ENCODE data around the gene PACRG. TPM values are rescaled to one million over a fixed set of nuclear protein-coding genes. Genes with fewer than 3 reads are reported as not detected.

Gene PACRG
- total and polyA plus RNA-seq, 2 of the 4 experiments (the other 2 are of a cell fraction) = not detected

- no peak overlapping the region for H4K91ac ChIP-seq (ENCODE audit: insufficient read depth, low read depth, low read length)
- CTCF ChIA-PET = no interaction called here
- H3K9me3 ChIP-seq (ENCODE audit: control insufficient read depth, insufficient read depth, low read length) = peaks cover 7% of the 10 kb centered on the region
- no peak overlapping the region for H3K4me2 ChIP-seq (ENCODE audit: low read depth, low read length)
- H2AK5ac ChIP-seq (ENCODE audit: low read depth, low read length) = no peak overlapping the region
- DNase-seq = no peak
- WGBS, 2 experiments (ENCODE audit: extremely low coverage in 2 of 2, insufficient read length in 1 of 2) = no CpG with 5 or more reads among the region's 4 CpGs
- no peaks in the 10 kb centered on the region for H3K9me1 ChIP-seq (ENCODE audit: insufficient read depth, low read length)
- no peak overlapping the region for H3K9ac ChIP-seq (ENCODE audit: low read depth, low read length)
- no peak overlapping the region for H4K8ac ChIP-seq (ENCODE audit: low read depth in 2 of 2, low read length in 2 of 2)
- H2AFZ ChIP-seq (replicated peaks; ENCODE audit: low read length, poor library complexity) = no peak overlapping the region
- ATAC-seq (ENCODE audit: low read depth) = no peak
- no peak overlapping the region for H3K4ac ChIP-seq (ENCODE audit: low read depth, low read length)
- no peak overlapping the region for H3K14ac ChIP-seq (replicated peaks; ENCODE audit: low read depth, low read length)
- TF ChIP-seq BHLHE40 (IDR thresholded peaks at IDR 0.05; ENCODE audit: low read depth, low read length) = no peak
- no peak for TF ChIP-seq ELK1 (IDR thresholded peaks at IDR 0.05; ENCODE audit: borderline replicate concordance, low read depth, low read length)
- TF ChIP-seq USF2 (IDR thresholded peaks at IDR 0.05; ENCODE audit: low read depth, low read length) = no peak
- no peak for TF ChIP-seq MAFK (IDR thresholded peaks at IDR 0.05; ENCODE audit: low read depth, low read length)
- no peak for TF ChIP-seq RFX5 (IDR thresholded peaks at IDR 0.05; ENCODE audit: low read depth, low read length)
- TF ChIP-seq FOS (IDR thresholded peaks at IDR 0.05; ENCODE audit: low read depth, low read length) = no peak
- no peak for TF ChIP-seq RAD21 (IDR thresholded peaks at IDR 0.05; ENCODE audit: low read length)
- no peak for TF ChIP-seq CEBPB (IDR thresholded peaks at IDR 0.05; ENCODE audit: low read depth, low read length)
- no peak for TF ChIP-seq NFE2L2 (IDR thresholded peaks at IDR 0.05; ENCODE audit: low read depth, low read length)
- no peak overlapping the region for H2AK9ac ChIP-seq (replicated peaks; ENCODE audit: low read depth, low read length, poor library complexity)
- no peak overlapping the region for H3K18ac ChIP-seq (ENCODE audit: low read depth, low read length)
- H2BK15ac ChIP-seq (ENCODE audit: low read depth, low read length) = no peak overlapping the region
- no peaks in the 10 kb centered on the region for H4K20me1 ChIP-seq (ENCODE audit: insufficient read depth, low read length)
- no peak overlapping the region for H2BK120ac ChIP-seq (ENCODE audit: low read depth, low read length)
- no peaks in the 10 kb centered on the region for H3K36me3 ChIP-seq (ENCODE audit: control insufficient read depth, insufficient read depth, low read length)
- H3K4me1 ChIP-seq (ENCODE audit: control insufficient read depth, insufficient read depth, low read length) = no peaks in the 10 kb centered on the region
- intact Hi-C loops (cut with micrococcal nuclease) = no loop called here
- BruUV-seq (replicated peaks) = no TSS peak
- H2BK5ac ChIP-seq (ENCODE audit: low read depth, low read length, poor library complexity, severe bottlenecking) = no peak overlapping the region
- POLR2A ChIA-PET (ENCODE audit: unreplicated experiment) = no interaction called here
- H3K27me3 ChIP-seq (ENCODE audit: control insufficient read depth, insufficient read depth, low read length) = no peaks in the 10 kb centered on the region
- H3K27ac ChIP-seq (ENCODE audit: insufficient read depth, low read length) = no peak overlapping the region
- no peak overlapping the region for H4K5ac ChIP-seq (ENCODE audit: low read depth, low read length)
- in situ Hi-C loops (cut with MboI; ENCODE audit: low sequenced_read_pairs) = no loop called here
- H3K23ac ChIP-seq (ENCODE audit: low read depth, low read length) = no peak overlapping the region
- no peak overlapping the region for H3K4me3 ChIP-seq (ENCODE audit: insufficient read depth, low read depth, low read length)
- no peak overlapping the region for H3K56ac ChIP-seq (ENCODE audit: extremely low read depth, insufficient read depth, low read length)
- dilution Hi-C loops (cut with HindIII; ENCODE audit: low sequenced_read_pairs, unreplicated experiment) = no loop called here
- H2BK20ac ChIP-seq (ENCODE audit: low read depth, low read length) = no peak overlapping the region
- no peaks in the 10 kb centered on the region for H3K79me1 ChIP-seq (ENCODE audit: low read depth in 1 of 2, low read length in 2 of 2)
Measured at GRCh38 chr6:162704001-162704400, 23.8 kb upstream of the PACRG start.
